HL-60 (cell line): ENCODE data around the gene NUP210.

Source experiments
- DNase-seq, 2 experiments: peaks; one replicate each; pipeline ENCODE4 v3.0.0-alpha.2; 2010 to 2020; ENCODE audit warnings: low read depth in 1 of 2, low spot score in 1 of 2
- H3K27ac ChIP-seq: fragments of 250-450 bp; sonication (Bioruptor Pico); replicated peaks from 2 replicates; pipeline ENCODE4 v1.5.1; 2020; ENCODE audit warnings: mild to moderate bottlenecking, moderate library complexity
- H3K27me3 ChIP-seq: fragments of 250-450 bp; sonication (Bioruptor Pico); 2 replicates; pipeline ENCODE4 v1.5.1; 2021; ENCODE audit warnings: mild to moderate bottlenecking, moderate library complexity; ENCODE audit not compliant: insufficient read depth, poor library complexity, severe bottlenecking
- H3K4me3 ChIP-seq: replicated peaks from 2 replicates; pipeline ENCODE4 v1.5.1; 2011; ENCODE audit warnings: mild to moderate bottlenecking, control low read depth, low read length; ENCODE audit not compliant: insufficient read depth
- GABPA ChIP-seq: IDR thresholded peaks from 2 replicates; pipeline ENCODE4 v1.6.1; 2012; ENCODE audit warnings: low read depth
- POLR2AphosphoS5 ChIP-seq: IDR thresholded peaks from 2 replicates; pipeline ENCODE4 v1.6.1; 2012; ENCODE audit warnings: low read depth
- REST ChIP-seq: IDR thresholded peaks from 2 replicates; pipeline ENCODE4 v1.6.1; 2012; ENCODE audit warnings: low read depth; ENCODE audit not compliant: insufficient replicate concordance
- SPI1 ChIP-seq: IDR thresholded peaks from 2 replicates; pipeline ENCODE4 v1.6.1; 2012; ENCODE audit warnings: low read depth, mild to moderate bottlenecking, borderline replicate concordance
- TF ChIP-seq, protein P1 (sequence below): IDR thresholded peaks from one replicate; pipeline ENCODE4 v1.5.1; 2011; ENCODE audit warnings: low read length, control low read depth, inconsistent platforms; ENCODE audit not compliant: insufficient read depth

Gene NUP210

GRCh38 chr3:13285007-13285567 is 135.0 kb downstream of the NUP210 start:
- no peak for DNase-seq
- Histone ChIP-seq H3K4me3 (no peak overlapping the region), H3K27me3 (peaks cover 30% of the 10 kb centered on the region), H3K27ac (no peak overlapping the region)
- no peak for TF ChIP-seq POLR2AphosphoS5
- TF ChIP-seq, protein P1, sequence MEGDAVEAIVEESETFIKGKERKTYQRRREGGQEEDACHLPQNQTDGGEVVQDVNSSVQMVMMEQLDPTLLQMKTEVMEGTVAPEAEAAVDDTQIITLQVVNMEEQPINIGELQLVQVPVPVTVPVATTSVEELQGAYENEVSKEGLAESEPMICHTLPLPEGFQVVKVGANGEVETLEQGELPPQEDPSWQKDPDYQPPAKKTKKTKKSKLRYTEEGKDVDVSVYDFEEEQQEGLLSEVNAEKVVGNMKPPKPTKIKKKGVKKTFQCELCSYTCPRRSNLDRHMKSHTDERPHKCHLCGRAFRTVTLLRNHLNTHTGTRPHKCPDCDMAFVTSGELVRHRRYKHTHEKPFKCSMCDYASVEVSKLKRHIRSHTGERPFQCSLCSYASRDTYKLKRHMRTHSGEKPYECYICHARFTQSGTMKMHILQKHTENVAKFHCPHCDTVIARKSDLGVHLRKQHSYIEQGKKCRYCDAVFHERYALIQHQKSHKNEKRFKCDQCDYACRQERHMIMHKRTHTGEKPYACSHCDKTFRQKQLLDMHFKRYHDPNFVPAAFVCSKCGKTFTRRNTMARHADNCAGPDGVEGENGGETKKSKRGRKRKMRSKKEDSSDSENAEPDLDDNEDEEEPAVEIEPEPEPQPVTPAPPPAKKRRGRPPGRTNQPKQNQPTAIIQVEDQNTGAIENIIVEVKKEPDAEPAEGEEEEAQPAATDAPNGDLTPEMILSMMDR = no peak

GRCh38 chr3:13283877-13284264 is 136.3 kb downstream of the NUP210 start:
- no peak for TF ChIP-seq REST
- TF ChIP-seq GABPA = no peak
- no peak for TF ChIP-seq POLR2AphosphoS5
- TF ChIP-seq, protein P1 = no peak
- no peak for TF ChIP-seq SPI1
- H3K4me3 ChIP-seq = no peak overlapping the region
- no peak for DNase-seq
- H3K27me3 ChIP-seq = peaks cover 30% of the 10 kb centered on the region
- H3K27ac ChIP-seq = no peak overlapping the region

DNA sequence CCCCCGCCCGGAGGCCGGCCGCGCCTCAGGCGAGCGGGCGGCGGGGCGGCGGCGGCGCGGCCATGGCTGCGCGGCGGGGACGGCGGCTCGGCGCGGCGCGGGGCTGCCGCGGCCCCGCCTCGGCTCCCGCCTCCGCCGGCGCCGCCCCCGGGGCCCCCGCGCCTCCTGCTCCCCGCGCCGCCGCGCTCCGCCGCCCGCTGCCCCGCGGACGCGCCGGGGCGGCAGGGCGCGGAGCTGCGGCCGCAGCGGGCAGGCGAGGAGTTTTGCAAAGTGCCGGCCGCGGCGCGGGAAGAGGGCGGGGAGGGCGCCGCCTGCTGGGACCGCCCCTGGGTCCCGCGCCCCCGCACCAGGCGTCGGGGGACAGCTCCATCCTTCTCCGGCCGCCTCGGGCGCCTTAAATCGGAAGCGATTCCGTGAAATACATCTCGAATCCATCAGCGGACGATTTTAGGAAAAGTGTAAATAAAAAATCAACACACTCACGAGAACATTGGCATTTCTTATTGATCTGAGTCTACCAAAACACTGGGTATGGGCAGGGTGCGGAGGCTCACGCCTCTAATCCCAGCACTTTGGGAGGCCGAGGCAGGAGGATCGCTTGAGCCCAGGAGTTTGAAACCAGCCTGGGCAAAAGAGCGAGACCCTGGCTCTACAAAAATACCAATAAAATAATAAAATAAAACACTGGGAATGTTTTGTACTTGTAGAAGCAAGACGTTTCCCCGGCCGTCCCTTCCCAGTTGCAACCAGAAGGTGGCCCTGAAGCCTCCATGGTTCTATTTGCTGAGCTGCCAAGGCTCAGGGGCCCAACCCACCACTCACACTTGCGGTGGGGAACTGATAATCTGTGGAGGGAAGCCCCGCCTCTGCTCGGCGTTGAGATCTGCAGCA is 136.9 kb downstream of the NUP210 start:
- no peak overlapping the region; the same call in 1 of the 2 replicates for H3K4me3 ChIP-seq
- peaks cover 30% of the 10 kb centered on the region for H3K27me3 ChIP-seq
- DNase-seq = no peak
- TF ChIP-seq REST (no peak), SPI1 (no peak), POLR2AphosphoS5 (no peak), GABPA (no peak)
- TF ChIP-seq, protein P1 = no peak
- H3K27ac ChIP-seq = no peak overlapping the region
